Lower leg skin (tissue), 3 donors: ENCODE data around the gene PDK2.

Source experiments
- POLR2A ChIP-seq, 2 donors: fragments of 450-650 bp; IDR thresholded peaks; one replicate each; pipeline ENCODE4 v1.6.1; 2016 to 2017; ENCODE audit warnings: antibody characterized with exemption in 2 of 2, mild to moderate bottlenecking in 1 of 2, moderate library complexity in 1 of 2
- TF ChIP-seq, protein P1 (sequence below), 3 donors: fragments of 450-650 bp; IDR thresholded peaks; one replicate each; pipeline ENCODE4 v1.5.1; 2016; ENCODE audit warnings: antibody characterized with exemption in 3 of 3, mild to moderate bottlenecking in 3 of 3, moderate library complexity in 2 of 3

DNA sequence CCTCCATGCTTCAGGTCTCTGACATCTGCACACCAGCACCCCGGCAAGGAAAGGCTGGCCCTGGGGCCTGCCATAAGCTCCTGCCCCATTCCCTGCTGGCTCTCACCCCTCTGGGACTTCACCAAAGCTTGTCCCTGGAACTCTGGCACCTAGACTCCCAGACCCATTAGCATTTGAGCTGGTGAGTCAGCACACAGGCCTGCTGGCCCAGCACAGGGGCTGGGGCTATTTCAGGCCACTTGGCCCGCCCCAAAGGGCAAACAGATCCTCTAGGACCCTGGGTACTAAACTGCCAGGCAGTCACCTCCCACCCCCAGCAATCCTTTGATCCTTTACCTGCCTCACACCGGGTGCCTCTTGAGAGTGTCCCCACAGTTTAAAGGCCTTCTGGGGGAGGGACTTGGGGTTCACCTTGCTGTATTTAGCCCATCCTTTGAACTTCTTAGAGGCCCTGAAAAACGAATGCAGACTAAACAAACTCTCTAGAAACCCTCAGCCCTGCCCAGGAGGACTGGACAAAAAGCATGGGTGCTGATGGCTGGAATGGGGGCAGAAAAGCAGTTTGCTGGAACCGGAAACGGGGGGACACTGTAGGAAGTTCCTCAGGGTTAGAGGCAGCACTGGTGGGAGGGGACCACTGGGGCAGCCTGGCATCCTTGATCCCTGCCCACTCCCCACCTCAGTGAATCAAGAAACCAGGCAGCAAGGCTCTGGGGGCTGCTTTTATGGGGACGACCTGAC, 38.0 kb downstream of the PDK2 start:
- TF ChIP-seq POLR2A (IDR thresholded peaks at IDR 0.05), result no peak
- TF ChIP-seq, protein P1, sequence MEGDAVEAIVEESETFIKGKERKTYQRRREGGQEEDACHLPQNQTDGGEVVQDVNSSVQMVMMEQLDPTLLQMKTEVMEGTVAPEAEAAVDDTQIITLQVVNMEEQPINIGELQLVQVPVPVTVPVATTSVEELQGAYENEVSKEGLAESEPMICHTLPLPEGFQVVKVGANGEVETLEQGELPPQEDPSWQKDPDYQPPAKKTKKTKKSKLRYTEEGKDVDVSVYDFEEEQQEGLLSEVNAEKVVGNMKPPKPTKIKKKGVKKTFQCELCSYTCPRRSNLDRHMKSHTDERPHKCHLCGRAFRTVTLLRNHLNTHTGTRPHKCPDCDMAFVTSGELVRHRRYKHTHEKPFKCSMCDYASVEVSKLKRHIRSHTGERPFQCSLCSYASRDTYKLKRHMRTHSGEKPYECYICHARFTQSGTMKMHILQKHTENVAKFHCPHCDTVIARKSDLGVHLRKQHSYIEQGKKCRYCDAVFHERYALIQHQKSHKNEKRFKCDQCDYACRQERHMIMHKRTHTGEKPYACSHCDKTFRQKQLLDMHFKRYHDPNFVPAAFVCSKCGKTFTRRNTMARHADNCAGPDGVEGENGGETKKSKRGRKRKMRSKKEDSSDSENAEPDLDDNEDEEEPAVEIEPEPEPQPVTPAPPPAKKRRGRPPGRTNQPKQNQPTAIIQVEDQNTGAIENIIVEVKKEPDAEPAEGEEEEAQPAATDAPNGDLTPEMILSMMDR (IDR thresholded peaks at IDR 0.05), result no peak
